GM18507 (cell line): Measurements from ENCODE around the gene OR6N1.

Source experiments
- DNase-seq: peaks from one replicate; pipeline ENCODE4 v3.0.0; 2011; ENCODE audit warnings: low read depth; ENCODE audit not compliant: insufficient read length; ENCODE audit errors: extremely low spot score
- FAIRE-seq: peaks from 2 replicates; lab custom pipeline; 2011; peaks lifted over from hg19 to GRCh38; lab: Jason Lieb, UNC

The OR6N1 gene

DNA sequence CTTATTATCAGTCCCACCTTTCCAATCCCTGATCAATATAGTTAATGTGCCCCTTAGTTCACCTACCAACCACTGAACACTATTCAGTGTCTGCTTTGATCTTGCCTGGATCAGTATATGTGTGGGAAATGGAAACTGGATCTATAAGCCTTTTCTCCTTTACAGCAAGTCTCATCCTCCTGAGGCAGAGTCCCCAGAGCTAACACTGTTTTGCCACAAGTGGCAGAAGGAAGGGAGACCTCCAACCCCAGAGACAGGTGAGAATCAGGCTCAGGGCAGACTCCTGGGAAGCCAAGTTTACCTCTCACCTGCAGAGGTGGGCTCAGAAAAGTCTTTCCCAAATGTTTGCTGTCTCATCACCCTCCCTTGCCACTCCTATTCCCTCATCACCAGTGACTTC lies 9.1 kb upstream of the OR6N1 start, which contains the start of gene OR6N2:
Gene OR6N2, minus strand, starts transcription at position 101 of the 400 bp plus-strand sequence. CDS start 3,569 bp downstream, outside the sequence.
- no peak for DNase-seq
- no peak for FAIRE-seq

- no peak for FAIRE-seq
- no peak for DNase-seq
These were observed 17.6 kb downstream of the OR6N1 start, which contains the start of gene OR6K6 for GRCh38 chr1:158754420-158754819. Gene OR6K6, plus strand, starts transcription at chr1:158754720. Its CDS starts 168 bp downstream, at chr1:158754888.

DNA sequence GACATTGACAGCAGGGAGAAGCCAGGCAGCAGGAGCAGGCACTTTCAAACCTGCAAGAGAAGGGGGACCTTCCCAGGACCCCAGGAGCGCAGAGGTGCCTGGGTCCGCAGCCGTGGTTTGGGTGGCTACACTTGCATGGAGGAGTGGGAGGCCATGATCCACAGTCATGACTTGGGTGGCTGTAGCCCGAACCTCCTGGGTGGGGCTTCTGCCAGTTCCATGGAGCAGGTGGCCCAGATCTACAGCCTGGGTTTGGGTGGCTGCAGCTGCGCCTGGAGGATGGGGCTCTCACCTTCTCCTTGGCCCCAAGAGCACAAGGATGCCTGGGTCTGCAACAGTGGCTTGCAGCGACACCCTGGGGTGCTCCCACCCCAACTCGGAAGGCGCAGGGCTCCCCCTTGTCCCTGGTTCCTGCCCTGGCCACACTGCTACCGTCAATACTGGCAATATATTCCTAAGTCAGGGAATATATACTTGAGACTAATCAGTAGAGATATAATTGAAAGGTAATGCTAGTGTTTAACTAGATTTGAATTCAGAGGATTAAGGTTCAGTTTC lies 19.8 kb downstream of the OR6N1 start:
- FAIRE-seq: no peak

GRCh38 chr1:158735848-158736247 lies 36.1 kb downstream of the OR6N1 start:
- DNase-seq (no peak), FAIRE-seq (no peak)

More for the DNA sequence above, 19.8 kb downstream of the OR6N1 start:
- DNase-seq: no peak

GRCh38 chr1:158732524-158732923 lies 39.5 kb downstream of the OR6N1 start:
- FAIRE-seq (no peak), DNase-seq (no peak)

DNA sequence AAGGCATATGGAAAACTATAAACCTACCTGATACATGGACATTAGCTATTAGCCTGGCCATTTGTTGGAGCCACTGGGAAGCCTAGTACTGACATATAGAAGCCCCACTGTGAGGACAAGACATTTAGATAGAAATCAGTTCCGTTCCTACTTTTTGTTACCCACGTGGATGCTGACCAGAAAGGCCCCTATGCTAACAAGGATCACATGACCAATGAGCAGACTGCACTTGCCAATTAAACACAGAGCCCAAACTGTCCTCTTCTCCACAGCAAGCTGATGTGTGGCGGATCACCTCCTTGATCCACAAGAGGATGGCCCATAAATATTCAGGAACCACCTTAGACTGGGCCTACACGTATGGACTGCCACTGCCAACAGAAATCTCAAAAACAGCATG lies 40.3 kb downstream of the OR6N1 start:
- no peak for FAIRE-seq

GRCh38 chr1:158730453-158730852 lies 41.5 kb downstream of the OR6N1 start:
- FAIRE-seq: no peak
- DNase-seq: no peak

More for the DNA sequence above, 40.3 kb downstream of the OR6N1 start:
- no peak for DNase-seq

- DNase-seq: no peak
- FAIRE-seq: no peak
These were observed 43.3 kb downstream of the OR6N1 start for GRCh38 chr1:158728510-158729225.

GRCh38 chr1:158724442-158724841 lies 47.6 kb downstream of the OR6N1 start:
- no peak for FAIRE-seq

GRCh38 chr1:158720620-158721019 lies 51.4 kb downstream of the OR6N1 start, which contains the start of gene OR6K3:
Gene OR6K3, minus strand, starts transcription at chr1:158720720. Its CDS starts 2,605 bp downstream, at chr1:158718115.
- no peak for DNase-seq
- no peak for FAIRE-seq

More at GRCh38 chr1:158724442-158724841, 47.6 kb downstream of the OR6N1 start:
- no peak for DNase-seq

GRCh38 chr1:158719664-158720063 lies 52.3 kb downstream of the OR6N1 start:
- no peak for DNase-seq
- FAIRE-seq: no peak

DNA sequence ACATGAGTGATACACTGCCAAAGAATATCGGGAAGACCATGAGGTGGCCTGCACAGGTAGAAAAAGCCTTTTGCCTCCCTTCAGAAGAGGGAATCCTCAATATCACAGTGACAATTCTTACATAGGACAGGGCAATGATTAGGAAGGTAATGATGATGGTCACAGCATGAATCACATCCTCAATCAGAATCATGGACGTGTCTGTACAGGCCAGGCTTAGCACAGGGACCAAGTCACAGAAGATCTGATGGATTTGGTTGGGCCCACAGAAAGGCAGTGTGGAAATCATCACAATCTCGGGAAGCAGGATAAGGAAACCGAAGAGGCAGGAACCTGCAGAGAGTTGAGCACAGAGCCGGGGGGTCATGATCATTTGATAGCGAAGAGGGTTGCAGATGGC lies 54.7 kb downstream of the OR6N1 start:
- no peak for FAIRE-seq
- DNase-seq: no peak

DNA sequence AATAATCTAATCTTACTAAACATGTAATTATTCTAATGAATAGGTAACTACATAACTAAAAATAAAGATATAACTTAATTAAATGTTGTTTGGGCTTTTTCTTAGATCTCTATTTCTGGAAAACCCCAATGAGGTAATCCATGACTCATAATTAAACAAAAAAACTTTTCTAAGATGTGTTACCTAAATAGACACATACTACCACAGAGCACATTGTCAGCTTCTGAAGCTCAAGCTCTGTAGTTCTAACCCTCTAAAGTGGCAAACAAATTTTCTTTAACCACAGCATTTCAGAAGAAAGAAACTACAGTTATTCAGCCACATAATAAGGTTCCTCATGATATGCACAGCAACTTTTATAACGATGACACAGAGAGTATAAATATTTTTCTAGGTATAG lies 55.7 kb downstream of the OR6N1 start:
- DNase-seq (no peak), FAIRE-seq (no peak)

- FAIRE-seq (no peak), DNase-seq (no peak)
These were observed 57.2 kb downstream of the OR6N1 start for GRCh38 chr1:158714754-158715153.
